Breast epithelium (tissue), 3 donors: Measurements from ENCODE around the gene MACROH2A1.

Experiments
- CTCF ChIP-seq, 3 donors: fragments of 450-650 bp; IDR thresholded peaks; one replicate each; pipeline ENCODE4 v1.5.1; 2016 to 2017; ENCODE audit warnings: antibody characterized with exemption in 3 of 3, mild to moderate bottlenecking in 3 of 3, moderate library complexity in 3 of 3
- POLR2A ChIP-seq: fragments of 450-650 bp; IDR thresholded peaks from one replicate; pipeline ENCODE4 v1.6.1; 2016; ENCODE audit warnings: antibody characterized with exemption, mild to moderate bottlenecking, moderate library complexity

GRCh38 chr5:135318924-135319323 lies 80.1 kb downstream of the MACROH2A1 start:
- TF ChIP-seq POLR2A (no peak), CTCF (IDR thresholded peaks at IDR 0.05) (no peak)
